IMR-90 (cell line): ENCODE measurements around the gene VAC14. TPM values are rescaled to one million over a fixed set of nuclear protein-coding genes. Genes with fewer than 3 reads are reported as not detected.

ENCODE experiments used
- ATAC-seq: fragments of 200-7000 bp; cut with Tn5 transposase; 2 replicates; pipeline ENCODE4 v1.9.1; 2020; ENCODE audit warnings: low read depth, mild to moderate bottlenecking, moderate library complexity
- BruUV-seq: library from RNA; stranded (reverse); fragments of 400-500 nt; replicated peaks from 2 replicates; lab custom pipeline; 2021; lab: Mats Ljungman, UMichigan
- CTCF ChIA-PET: fragments of 300-600 bp; formaldehyde crosslinking; extraction: SDS; loops from one replicate; lab custom pipeline; 2021; ENCODE audit warnings: antibody characterized with exemption; lab: Yijun Ruan, JAX
- POLR2A ChIA-PET: fragments of 300-600 bp; sonication (Branson Sonifier 250); formaldehyde crosslinking; loops from one replicate; lab custom pipeline; 2022; ENCODE audit warnings: antibody characterized with exemption; ENCODE audit not compliant: unreplicated experiment; lab: Charles Lee
- DNase-seq: peaks from one replicate; pipeline ENCODE4 v3.0.0; 2013
- H2AFZ ChIP-seq: replicated peaks from 2 replicates; pipeline ENCODE3; 2013; ENCODE audit warnings: low read length, mild to moderate bottlenecking; ENCODE audit not compliant: poor library complexity
- H2AK5ac ChIP-seq: 2 replicates; pipeline ENCODE4 v1.6.1; 2013; ENCODE audit warnings: low read depth, low read length, inconsistent platforms
- H2AK9ac ChIP-seq: replicated peaks from 2 replicates; pipeline ENCODE3; 2013; ENCODE audit warnings: mild to moderate bottlenecking, low read depth, low read length, moderate library complexity; ENCODE audit not compliant: poor library complexity
- H2BK120ac ChIP-seq: 2 replicates; pipeline ENCODE4 v1.6.1; 2013; ENCODE audit warnings: low read depth, low read length, inconsistent platforms
- H2BK15ac ChIP-seq: 3 replicates; pipeline ENCODE4 v1.6.1; 2013; ENCODE audit warnings: low read depth, low read length, inconsistent platforms
- H2BK20ac ChIP-seq: 2 replicates; pipeline ENCODE4 v1.6.1; 2013; ENCODE audit warnings: low read depth, mild to moderate bottlenecking, inconsistent platforms, low read length, moderate library complexity
- H2BK5ac ChIP-seq: 2 replicates; pipeline ENCODE4 v1.6.1; 2013; ENCODE audit warnings: mild to moderate bottlenecking, low read depth, low read length, inconsistent platforms; ENCODE audit not compliant: poor library complexity, severe bottlenecking
- H3K14ac ChIP-seq: replicated peaks from 2 replicates; pipeline ENCODE4 v1.6.1; 2013; ENCODE audit warnings: low read depth, low read length, inconsistent platforms
- H3K18ac ChIP-seq: 2 replicates; pipeline ENCODE4 v1.6.1; 2013; ENCODE audit warnings: low read depth, low read length, control low read depth
- H3K23ac ChIP-seq: 2 replicates; pipeline ENCODE4 v1.6.1; 2013; ENCODE audit warnings: low read depth, low read length, inconsistent platforms
- H3K27ac ChIP-seq: 2 replicates; pipeline ENCODE4 v1.5.1; 2013; ENCODE audit warnings: mild to moderate bottlenecking, control low read depth, low read length; ENCODE audit not compliant: insufficient read depth
- H3K27me3 ChIP-seq: 2 replicates; pipeline ENCODE4 v1.6.1; 2013; ENCODE audit warnings: low read length; ENCODE audit not compliant: control insufficient read depth, insufficient read depth
- H3K36me3 ChIP-seq: 2 replicates; pipeline ENCODE4 v1.6.1; 2013; ENCODE audit warnings: low read length, mixed read lengths; ENCODE audit not compliant: control insufficient read depth, insufficient read depth
- H3K4ac ChIP-seq: 2 replicates; pipeline ENCODE4 v1.6.1; 2013; ENCODE audit warnings: low read depth, low read length, inconsistent platforms
- H3K4me1 ChIP-seq: 2 replicates; pipeline ENCODE4 v1.6.1; 2013; ENCODE audit warnings: low read length, mixed read lengths; ENCODE audit not compliant: control insufficient read depth, insufficient read depth
- H3K4me2 ChIP-seq: 2 replicates; pipeline ENCODE4 v1.6.1; 2013; ENCODE audit warnings: low read depth, mild to moderate bottlenecking, control low read depth, low read length, moderate library complexity
- H3K4me3 ChIP-seq: 2 replicates; pipeline ENCODE4 v1.5.1; 2013; ENCODE audit warnings: low read depth, mild to moderate bottlenecking, control low read depth, low read length, moderate library complexity; ENCODE audit not compliant: insufficient read depth
- H3K56ac ChIP-seq: 2 replicates; pipeline ENCODE4 v1.6.1; 2013; ENCODE audit warnings: low read length, inconsistent platforms; ENCODE audit not compliant: insufficient read depth; ENCODE audit errors: extremely low read depth
- H3K79me1 ChIP-seq, 2 experiments: 2 replicates each; pipeline ENCODE4 v1.6.1; 2013; ENCODE audit warnings: low read length in 2 of 2, inconsistent platforms in 1 of 2, low read depth in 1 of 2
- H3K9ac ChIP-seq: 2 replicates; pipeline ENCODE4 v1.6.1; 2013; ENCODE audit warnings: low read depth, low read length, control low read depth
- H3K9me1 ChIP-seq: 2 replicates; pipeline ENCODE4 v1.6.1; 2013; ENCODE audit warnings: low read length, inconsistent platforms; ENCODE audit not compliant: insufficient read depth
- H3K9me3 ChIP-seq: 2 replicates; pipeline ENCODE4 v1.6.1; 2013; ENCODE audit warnings: low read length; ENCODE audit not compliant: control insufficient read depth, insufficient read depth
- H4K20me1 ChIP-seq: 2 replicates; pipeline ENCODE4 v1.6.1; 2013; ENCODE audit warnings: low read length, inconsistent platforms; ENCODE audit not compliant: insufficient read depth
- H4K5ac ChIP-seq: 2 replicates; pipeline ENCODE4 v1.6.1; 2013; ENCODE audit warnings: mild to moderate bottlenecking, low read depth, low read length, control low read depth
- H4K8ac ChIP-seq, 2 experiments: 2 replicates each; pipeline ENCODE4 v1.6.1; 2013; ENCODE audit warnings: low read depth in 2 of 2, low read length in 2 of 2, control low read depth in 1 of 2, inconsistent platforms in 1 of 2
- H4K91ac ChIP-seq: 2 replicates; pipeline ENCODE4 v1.6.1; 2013; ENCODE audit warnings: low read depth, low read length, inconsistent platforms; ENCODE audit not compliant: insufficient read depth
- CEBPB ChIP-seq: IDR thresholded peaks from 2 replicates; pipeline ENCODE4 v1.6.1; 2012; ENCODE audit warnings: low read depth, low read length, improper control_type of control experiment
- FOS ChIP-seq: fragments of 150-350 bp; IDR thresholded peaks from 2 replicates; pipeline ENCODE4 v1.6.1; 2016; ENCODE audit warnings: low read depth, low read length
- MXI1 ChIP-seq: IDR thresholded peaks from 2 replicates; pipeline ENCODE4 v1.6.1; 2012; ENCODE audit warnings: low read depth, mild to moderate bottlenecking, low read length, moderate library complexity, borderline replicate concordance
- NFE2L2 ChIP-seq: fragments of 150-350 bp; IDR thresholded peaks from 2 replicates; pipeline ENCODE4 v1.6.1; 2016; ENCODE audit warnings: low read depth, mild to moderate bottlenecking, low read length
- POLR2A ChIP-seq: IDR thresholded peaks from 2 replicates; pipeline ENCODE4 v1.6.1; 2012; ENCODE audit warnings: mild to moderate bottlenecking, low read depth, low read length
- RCOR1 ChIP-seq: IDR thresholded peaks from 2 replicates; pipeline ENCODE4 v1.6.1; 2012; ENCODE audit warnings: mild to moderate bottlenecking, low read length, improper control_type of control experiment; ENCODE audit not compliant: insufficient replicate concordance
- RFX5 ChIP-seq: IDR thresholded peaks from 2 replicates; pipeline ENCODE4 v1.8.0; 2012; ENCODE audit warnings: low read depth, mild to moderate bottlenecking, low read length, moderate library complexity
- WGBS, 2 experiments: methylation state at CpG; one replicate each; pipeline versions ENCODE4 v1.1.5 to v1.1.7; 2013; ENCODE audit warnings: missing lambda C conversion rate in 2 of 2; ENCODE audit not compliant: insufficient read length in 1 of 2; ENCODE audit errors: extremely low coverage in 2 of 2; 5-methylcytosine and 5-hydroxymethylcytosine counted together
- dilution Hi-C: fragments of 300-500 bp; cut with HindIII; formaldehyde crosslinking; loops from one replicate; pipeline ENCODE4 v1.14.3; 2018; ENCODE audit warnings: low sequenced_read_pairs; ENCODE audit not compliant: unreplicated experiment
- in situ Hi-C: fragments of 300-500 bp; cut with MboI; formaldehyde crosslinking; loops from 3 replicates; pipeline ENCODE4 v1.14.3; 2019; ENCODE audit warnings: low sequenced_read_pairs, inconsistent platforms, mixed read lengths
- intact Hi-C: fragments of 100-400 bp; cut with micrococcal nuclease; formaldehyde crosslinking; loops from 2 replicates; pipeline ENCODE4 v1.10.0; 2022
- polyA plus RNA-seq, 3 experiments: library from polyadenylated mRNA; depleted of rRNA; stranded (reverse); fragments of >200 nt; gene quantifications; 2 replicates each; pipeline ENCODE4 v1.2.3, GENCODE V29; 2012; ENCODE audit warnings: low replicate concordance in 1 of 3
- total RNA-seq: library from RNA; depleted of rRNA; stranded (reverse); fragments of >200 nt; gene quantifications from 2 replicates; pipeline ENCODE4 v1.2.3, GENCODE V29; 2012

Gene VAC14
- total and polyA plus RNA-seq, 2 of the 4 experiments (the other 2 are of a cell fraction), result 21.1 to 40.2 TPM

- peak overlapping the region; percentile 99 for H4K91ac ChIP-seq
- H2AK9ac ChIP-seq, result peak overlapping the region; percentile 86
- peak overlapping the region; percentile 4 to 73; a peak in 3 of 4 replicates for H4K8ac ChIP-seq
- in situ Hi-C loops (no loop called here), intact Hi-C loops (loop anchor here (1.0 kb wide), 1 partner anchor 34 kb away; no protein-coding TSS in a partner anchor), dilution Hi-C loops (no loop called here)
- TF ChIP-seq POLR2A (no peak), RCOR1 (no peak), CEBPB (no peak), FOS (no peak), RFX5 (no peak), NFE2L2 (no peak), MXI1 (no peak)
- no peak overlapping the region for H3K4me2 ChIP-seq
- peak overlapping the region; percentile 27; the same call in 1 of the 2 replicates for H3K56ac ChIP-seq
- peak overlapping the region; percentile 99 for H2BK120ac ChIP-seq
- H2BK15ac ChIP-seq, result peak overlapping the region; percentile 53; the same call in 2 of the 3 replicates
- peaks cover 0 to 61% of the 10 kb centered on the region in 2 experiments; a peak in 2 of 4 replicates for H3K79me1 ChIP-seq
- ATAC-seq (no peak), DNase-seq (no peak)
- no TSS peak for BruUV-seq
- CTCF ChIA-PET, result interaction anchor here (1.0 to 2.0 kb wide), 6 partner anchors 11 to 67 kb away, joined by 5 to 12 read pairs (median 6); no protein-coding TSS in a partner anchor
- H2BK5ac ChIP-seq, result peak overlapping the region; percentile 96
- H3K27me3 ChIP-seq, result no peaks in the 10 kb centered on the region
- 100% methylated on average over 2 of the region's 6 CpGs; no CpG with 5 or more reads in 1 of the 2 experiments for WGBS, 2 experiments
- H3K4me3 ChIP-seq, result no peak overlapping the region
- peaks cover 65% of the 10 kb centered on the region for H3K4me1 ChIP-seq
- H4K5ac ChIP-seq, result peak overlapping the region; percentile 42
- H3K9me1 ChIP-seq, result peaks cover 58% of the 10 kb centered on the region
- H3K36me3 ChIP-seq, result no peaks in the 10 kb centered on the region; the same call in 1 of the 2 replicates
- peak overlapping the region; percentile 97 for H3K4ac ChIP-seq
- H3K14ac ChIP-seq, result peak overlapping the region; percentile 79
- peak overlapping the region; percentile 3 for H3K9ac ChIP-seq
- H3K23ac ChIP-seq, result peak overlapping the region; percentile 67
- H3K18ac ChIP-seq, result peak overlapping the region; percentile 70
- POLR2A ChIA-PET, result interaction anchor here (0.8 kb wide), 1 partner anchor 17 kb away, joined by 4 read pairs; no protein-coding TSS in a partner anchor
- no peaks in the 10 kb centered on the region for H3K9me3 ChIP-seq
- peak overlapping the region; percentile 97 for H2BK20ac ChIP-seq
- peak overlapping the region; percentile 89 for H2AFZ ChIP-seq
- H4K20me1 ChIP-seq, result no peaks in the 10 kb centered on the region
- H3K27ac ChIP-seq, result peak overlapping the region; percentile 80
- H2AK5ac ChIP-seq, result peak overlapping the region; percentile 100
These were observed 97.0 kb downstream of the VAC14 start for GRCh38 chr16:70703835-70704381.
